ENCODE measurements around the gene MED13L. TPM values are rescaled to one million over a fixed set of nuclear protein-coding genes. Genes with fewer than 3 reads are reported as not detected.

Gene MED13L
- total RNA-seq, 1 donor from 2014 or later = 97.7 TPM

DNA sequence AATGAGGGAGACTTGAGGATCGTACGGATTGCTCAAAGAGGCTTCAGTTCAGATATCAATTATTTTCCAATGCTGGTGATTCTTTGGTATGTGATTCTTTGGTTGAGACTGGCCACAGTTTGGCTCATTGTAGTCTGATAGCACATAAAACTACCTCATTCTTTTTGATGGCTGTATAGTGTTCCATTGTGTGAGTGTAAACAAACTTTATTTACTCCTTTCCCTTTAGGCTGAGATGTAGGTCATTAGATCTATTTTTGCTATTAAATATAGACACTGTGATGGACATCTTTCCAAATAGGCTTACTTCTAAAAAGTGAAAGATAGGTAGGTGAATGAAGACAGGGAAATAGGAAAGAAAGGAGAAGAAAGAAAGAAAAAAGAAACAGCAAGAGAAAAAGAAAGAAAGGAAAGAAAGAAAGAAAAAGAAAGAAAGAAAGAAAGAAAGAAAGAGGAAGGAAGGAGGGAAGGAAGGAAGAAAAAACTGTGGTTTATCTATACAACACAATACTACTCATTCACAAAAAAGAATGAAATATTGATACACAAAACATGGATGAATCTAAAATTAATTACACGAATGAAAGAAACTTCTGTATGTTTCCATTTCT is 19.8 kb upstream of the MED13L start:
- Mint-ChIP-seq H3K4me1 (ENCODE audit: unreplicated experiment) (peaks cover 40% of the 10 kb centered on the region), H3K27ac (no peak overlapping the region)
- DNase-seq (ENCODE audit: extremely low spot score, unreplicated experiment) = no peak

DNA sequence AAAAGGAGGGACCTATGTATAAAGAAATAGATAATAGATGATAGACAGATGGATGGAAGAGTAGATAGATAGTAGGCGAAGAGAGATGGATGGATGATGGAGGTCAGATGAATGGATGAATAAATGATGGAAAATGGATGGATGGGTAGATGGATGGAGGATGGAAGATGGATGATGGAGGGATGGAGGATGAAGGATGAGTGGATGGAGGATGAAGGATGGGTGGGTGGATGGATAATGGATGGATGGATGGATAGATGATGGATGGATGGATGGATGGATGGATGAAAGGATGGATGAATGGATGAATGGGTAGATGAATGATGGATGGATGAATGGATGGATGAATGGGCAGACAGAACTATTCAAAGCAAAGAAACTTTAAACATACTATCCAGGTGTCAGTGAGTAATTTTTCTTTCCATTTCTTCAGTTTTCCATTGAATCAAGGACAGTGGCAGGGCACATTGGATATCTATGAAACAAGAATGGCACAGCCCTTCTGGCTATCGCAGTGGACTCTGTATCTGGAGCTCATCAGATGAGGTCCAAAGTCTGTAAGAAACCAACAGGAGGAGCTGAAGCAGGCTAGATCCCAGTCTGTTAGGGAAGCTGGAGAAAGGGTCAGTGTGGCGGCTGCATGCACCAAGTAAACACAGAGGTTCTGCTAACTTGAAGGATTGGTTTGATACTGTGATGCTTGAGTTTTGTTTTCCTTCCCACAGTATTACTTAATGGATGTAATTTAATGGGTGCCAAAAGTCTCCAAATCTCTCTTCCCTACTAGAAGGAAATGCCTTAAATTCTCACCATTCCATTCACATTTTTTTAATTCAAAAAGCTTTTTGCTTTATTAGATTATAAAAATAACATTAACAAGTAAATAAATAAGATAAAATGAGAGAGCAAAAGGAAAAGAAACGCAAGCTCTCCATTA is 18.1 kb upstream of the MED13L start:
- TF ChIP-seq, protein P1, sequence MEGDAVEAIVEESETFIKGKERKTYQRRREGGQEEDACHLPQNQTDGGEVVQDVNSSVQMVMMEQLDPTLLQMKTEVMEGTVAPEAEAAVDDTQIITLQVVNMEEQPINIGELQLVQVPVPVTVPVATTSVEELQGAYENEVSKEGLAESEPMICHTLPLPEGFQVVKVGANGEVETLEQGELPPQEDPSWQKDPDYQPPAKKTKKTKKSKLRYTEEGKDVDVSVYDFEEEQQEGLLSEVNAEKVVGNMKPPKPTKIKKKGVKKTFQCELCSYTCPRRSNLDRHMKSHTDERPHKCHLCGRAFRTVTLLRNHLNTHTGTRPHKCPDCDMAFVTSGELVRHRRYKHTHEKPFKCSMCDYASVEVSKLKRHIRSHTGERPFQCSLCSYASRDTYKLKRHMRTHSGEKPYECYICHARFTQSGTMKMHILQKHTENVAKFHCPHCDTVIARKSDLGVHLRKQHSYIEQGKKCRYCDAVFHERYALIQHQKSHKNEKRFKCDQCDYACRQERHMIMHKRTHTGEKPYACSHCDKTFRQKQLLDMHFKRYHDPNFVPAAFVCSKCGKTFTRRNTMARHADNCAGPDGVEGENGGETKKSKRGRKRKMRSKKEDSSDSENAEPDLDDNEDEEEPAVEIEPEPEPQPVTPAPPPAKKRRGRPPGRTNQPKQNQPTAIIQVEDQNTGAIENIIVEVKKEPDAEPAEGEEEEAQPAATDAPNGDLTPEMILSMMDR (conservative IDR thresholded peaks at IDR 0.05) = no peak
- peaks cover 4% of the 10 kb centered on the region for H3K27me3 Mint-ChIP-seq
- no peaks in the 10 kb centered on the region for H3K9me3 Mint-ChIP-seq
- no peak overlapping the region for H3K4me3 Mint-ChIP-seq
- no peak overlapping the region for H3K27ac Mint-ChIP-seq
- H3K4me1 Mint-ChIP-seq (ENCODE audit: unreplicated experiment) = peaks cover 31% of the 10 kb centered on the region
- no peak for DNase-seq (ENCODE audit: extremely low spot score, unreplicated experiment)
- no peaks in the 10 kb centered on the region for H3K36me3 Mint-ChIP-seq

More for the DNA sequence above, 19.8 kb upstream of the MED13L start:
- Mint-ChIP-seq H3K36me3 (no peaks in the 10 kb centered on the region), H3K9me3 (no peaks in the 10 kb centered on the region), H3K27me3 (peaks cover 4% of the 10 kb centered on the region), H3K4me3 (no peak overlapping the region)
- TF ChIP-seq, protein P1 (conservative IDR thresholded peaks at IDR 0.05) = no peak

DNA sequence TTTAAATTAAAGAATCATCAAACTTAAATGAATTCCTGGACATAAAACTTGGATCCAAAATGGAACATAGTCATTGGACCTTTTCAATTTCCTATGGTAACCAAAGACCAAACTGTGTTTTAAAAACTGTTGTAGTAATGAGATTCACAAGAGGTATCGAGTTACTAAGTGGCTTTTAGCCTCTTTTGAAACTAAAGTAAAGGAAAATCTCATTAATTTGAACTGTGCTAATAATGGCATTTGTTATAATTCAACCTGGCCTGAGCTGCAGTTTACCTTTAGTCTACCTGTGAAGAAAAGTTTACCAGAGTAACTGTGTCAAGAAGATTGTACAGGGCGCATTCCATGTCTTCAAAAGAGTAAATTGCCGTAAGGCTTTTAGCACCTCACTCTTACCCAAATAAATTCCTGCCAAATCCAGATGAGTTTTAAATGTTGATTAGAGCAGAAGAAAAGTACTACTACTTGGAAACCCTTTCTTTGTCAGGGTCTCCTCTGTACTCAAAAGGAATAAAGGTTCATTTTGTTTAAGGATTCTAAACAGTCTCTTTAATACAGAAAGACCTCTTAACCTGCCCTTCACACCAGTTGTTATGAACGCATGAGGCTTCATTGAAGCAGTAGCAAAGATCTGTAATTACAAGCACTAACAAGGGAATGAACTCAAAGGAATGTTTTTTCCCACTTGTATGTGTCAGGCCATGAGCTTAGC is 17.1 kb upstream of the MED13L start:
- Mint-ChIP-seq H3K27ac (no peak overlapping the region), H3K9me3 (no peaks in the 10 kb centered on the region), H3K4me3 (no peak overlapping the region), H3K4me1 (ENCODE audit: unreplicated experiment) (peaks cover 23% of the 10 kb centered on the region), H3K36me3 (no peaks in the 10 kb centered on the region), H3K27me3 (peaks cover 4% of the 10 kb centered on the region)
- DNase-seq (ENCODE audit: extremely low spot score, unreplicated experiment) = no peak
- TF ChIP-seq, protein P1 (conservative IDR thresholded peaks at IDR 0.05) = no peak

DNA sequence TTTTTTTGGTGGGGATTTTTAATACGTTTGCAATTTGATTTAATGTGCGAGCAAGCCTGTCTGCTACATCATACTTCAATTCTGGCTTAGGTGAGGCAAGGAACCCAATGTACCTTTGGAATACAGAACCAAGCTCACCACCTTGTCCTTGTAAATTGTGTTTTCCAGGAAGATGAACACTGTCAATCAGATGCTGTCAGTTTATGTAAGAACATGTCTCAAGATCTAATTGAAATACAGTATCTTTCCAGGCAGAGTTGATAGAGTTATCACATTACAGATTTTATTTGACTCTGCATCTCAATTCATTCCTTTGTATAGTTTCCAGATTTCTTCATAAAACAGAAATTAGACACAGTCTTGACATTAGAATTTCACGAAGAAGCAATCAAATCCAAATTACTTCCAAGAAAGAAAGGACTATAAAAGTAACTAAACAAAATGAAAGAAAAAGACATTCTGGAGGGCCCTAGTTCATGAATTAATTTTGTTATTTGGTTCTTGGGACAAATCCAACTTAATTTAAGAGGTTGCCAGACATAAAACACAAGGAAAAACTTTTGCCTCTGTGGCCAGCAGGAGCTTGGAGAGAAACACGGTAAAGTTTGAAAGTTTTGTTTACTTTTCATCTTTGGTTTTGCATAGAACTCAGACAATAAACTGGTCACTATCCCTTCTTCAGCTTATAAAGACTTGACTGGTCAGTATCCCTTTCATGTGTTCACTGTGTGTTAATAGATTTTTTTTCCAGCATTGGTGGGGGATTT is 16.4 kb upstream of the MED13L start:
- no peak for DNase-seq (ENCODE audit: extremely low spot score, unreplicated experiment)
- no peaks in the 10 kb centered on the region for H3K36me3 Mint-ChIP-seq
- H3K27ac Mint-ChIP-seq = no peak overlapping the region
- H3K9me3 Mint-ChIP-seq = no peaks in the 10 kb centered on the region
- no peaks in the 10 kb centered on the region for H3K27me3 Mint-ChIP-seq
- TF ChIP-seq, protein P1 (conservative IDR thresholded peaks at IDR 0.05) = no peak
- peaks cover 15% of the 10 kb centered on the region for H3K4me1 Mint-ChIP-seq (ENCODE audit: unreplicated experiment)
- H3K4me3 Mint-ChIP-seq = no peak overlapping the region

DNA sequence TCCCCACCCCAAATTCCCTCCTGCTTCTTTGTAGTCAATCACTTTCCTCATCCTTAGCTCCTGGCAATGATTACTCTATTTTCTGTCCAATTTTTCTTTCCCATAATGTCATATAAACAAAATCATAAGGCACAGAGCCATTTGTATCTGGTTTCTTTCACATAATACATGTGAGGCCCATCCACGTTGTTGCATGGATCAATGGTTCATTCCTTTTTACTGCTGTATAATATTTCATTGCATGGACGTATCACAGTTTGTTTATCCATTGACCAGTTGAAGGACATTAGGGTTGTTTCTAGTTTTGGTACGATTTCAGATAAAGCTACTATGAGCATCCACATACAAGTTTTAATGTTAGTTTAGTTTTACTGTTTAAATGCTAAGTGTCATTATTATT is 13.7 kb upstream of the MED13L start:
- Mint-ChIP-seq H3K27me3 (no peaks in the 10 kb centered on the region), H3K9me3 (no peaks in the 10 kb centered on the region), H3K4me1 (ENCODE audit: unreplicated experiment) (peaks cover 14% of the 10 kb centered on the region), H3K27ac (no peak overlapping the region), H3K36me3 (no peaks in the 10 kb centered on the region), H3K4me3 (no peak overlapping the region)
- TF ChIP-seq, protein P1 (conservative IDR thresholded peaks at IDR 0.05) = no peak
- DNase-seq (ENCODE audit: extremely low spot score, unreplicated experiment) = no peak

All from type B pancreatic cell (in vitro differentiated cells).